ENCODE data around the gene MTUS2. TPM values are rescaled to one million over a fixed set of nuclear protein-coding genes. Genes with fewer than 3 reads are reported as not detected.

The MTUS2 gene
- total RNA-seq, result not detected

- CTCF ChIA-PET, result no interaction called here
- POLR2A ChIA-PET, result no interaction called here
These were observed at the start of gene MTUS2 for GRCh38 chr13:28820099-28821051. Gene MTUS2 (plus strand): TSS chr13:28820339.

GRCh38 chr13:28778308-28779215 is 41.6 kb upstream of the MTUS2 start:
- POLR2A ChIA-PET, result no interaction called here
- CTCF ChIA-PET, result interaction anchor here (1.0 kb wide), 1 partner anchor 18 kb away, joined by 3 read pairs; no protein-coding TSS in a partner anchor

- POLR2A ChIA-PET, result no interaction called here
- CTCF ChIA-PET, result no interaction called here
These were observed 27.1 kb upstream of the MTUS2 start for GRCh38 chr13:28792992-28793391.

GRCh38 chr13:28794396-28794795 is 25.7 kb upstream of the MTUS2 start:
- POLR2A ChIA-PET, result no interaction called here
- CTCF ChIA-PET, result interaction anchor here (0.8 kb wide), 1 partner anchor 93 kb away, joined by 3 read pairs; no protein-coding TSS in a partner anchor

- ChIA-PET CTCF (interaction anchor here (0.5 to 1.1 kb wide), 6 partner anchors 17 to 568 kb away, joined by 3 to 5 read pairs (median 3); no protein-coding TSS in a partner anchor), POLR2A (interaction anchor here (0.7 kb wide), 1 partner anchor 79 kb away, joined by 7 read pairs; no protein-coding TSS in a partner anchor)
These were observed 23.2 kb upstream of the MTUS2 start for GRCh38 chr13:28796938-28797257.

- ChIA-PET POLR2A (no interaction called here), CTCF (no interaction called here)
These were observed 14.8 kb upstream of the MTUS2 start for GRCh38 chr13:28805193-28805819.

GRCh38 chr13:28817204-28817603 is 2.9 kb upstream of the MTUS2 start:
- CTCF ChIA-PET, result no interaction called here

GRCh38 chr13:28819046-28819730 is 951 bp upstream of the MTUS2 start:
- ChIA-PET POLR2A (no interaction called here), CTCF (no interaction called here)

More at GRCh38 chr13:28817204-28817603, 2.9 kb upstream of the MTUS2 start:
- POLR2A ChIA-PET, result no interaction called here

- POLR2A ChIA-PET, result no interaction called here
- CTCF ChIA-PET, result no interaction called here
These were observed 422 bp upstream of the MTUS2 start for GRCh38 chr13:28819735-28820098.

GRCh38 chr13:28822151-28822550 is 2.0 kb downstream of the MTUS2 start:
- ChIA-PET POLR2A (no interaction called here), CTCF (no interaction called here)

- ChIA-PET POLR2A (no interaction called here), CTCF (no interaction called here)
These were observed 2.7 kb downstream of the MTUS2 start for GRCh38 chr13:28822801-28823200.

- CTCF ChIA-PET, result no interaction called here
- POLR2A ChIA-PET, result no interaction called here
These were observed 5.2 kb downstream of the MTUS2 start for GRCh38 chr13:28825379-28825778.

- ChIA-PET CTCF (no interaction called here), POLR2A (no interaction called here)
These were observed 6.2 kb downstream of the MTUS2 start for GRCh38 chr13:28826368-28826767.

GRCh38 chr13:28830580-28830979 is 10.4 kb downstream of the MTUS2 start:
- POLR2A ChIA-PET, result no interaction called here
- CTCF ChIA-PET, result no interaction called here

GRCh38 chr13:28831117-28831516 is 11.0 kb downstream of the MTUS2 start:
- ChIA-PET CTCF (no interaction called here), POLR2A (no interaction called here)

GRCh38 chr13:28837111-28837510 is 17.0 kb downstream of the MTUS2 start:
- CTCF ChIA-PET, result no interaction called here
- POLR2A ChIA-PET, result no interaction called here

GRCh38 chr13:28843639-28844038 is 23.5 kb downstream of the MTUS2 start:
- ChIA-PET POLR2A (no interaction called here), CTCF (no interaction called here)

GRCh38 chr13:28849441-28849840 is 29.3 kb downstream of the MTUS2 start:
- CTCF ChIA-PET, result no interaction called here
- POLR2A ChIA-PET, result no interaction called here

GRCh38 chr13:28850226-28850625 is 30.1 kb downstream of the MTUS2 start:
- POLR2A ChIA-PET, result no interaction called here
- CTCF ChIA-PET, result no interaction called here

GRCh38 chr13:28851422-28851821 is 31.3 kb downstream of the MTUS2 start:
- CTCF ChIA-PET, result no interaction called here
- POLR2A ChIA-PET, result no interaction called here

Measured in activated CD8-positive, alpha-beta memory T cell treated with anti-CD3 and anti-CD28 coated beads for 36 hours (primary cell).